HG03575 (cell line): ENCODE results near the gene PKNOX2.

Experiments used
- ATAC-seq: cut with Tn5 transposase; IDR thresholded peaks from one replicate; pipeline ENCODE4 v1.9.1; 2021; ENCODE audit not compliant: unreplicated experiment, insufficient number of reproducible peaks, low FRiP score; ENCODE audit errors: extremely low read depth

The PKNOX2 gene

GRCh38 chr11:125319649-125320048 is 155.1 kb downstream of the PKNOX2 start:
- no peak for ATAC-seq

GRCh38 chr11:125320347-125321076 is 156.0 kb downstream of the PKNOX2 start:
- no peak for ATAC-seq

- no peak for ATAC-seq
Observed at GRCh38 chr11:125322289-125322688, 157.7 kb downstream of the PKNOX2 start.

GRCh38 chr11:125325196-125325595 is 160.6 kb downstream of the PKNOX2 start:
- ATAC-seq, result no peak

GRCh38 chr11:125326126-125326525 is 161.6 kb downstream of the PKNOX2 start:
- no peak for ATAC-seq

- no peak for ATAC-seq
Observed at GRCh38 chr11:125327518-125328224, 163.1 kb downstream of the PKNOX2 start.

- no peak for ATAC-seq
Observed at GRCh38 chr11:125328225-125328580, 163.7 kb downstream of the PKNOX2 start.

- ATAC-seq, result no peak
Observed at GRCh38 chr11:125329786-125330185, 165.2 kb downstream of the PKNOX2 start.

- ATAC-seq, result no peak
Observed at GRCh38 chr11:125330462-125331325, 166.1 kb downstream of the PKNOX2 start.

GRCh38 chr11:125331357-125332035 is 166.9 kb downstream of the PKNOX2 start:
- no peak for ATAC-seq

- no peak for ATAC-seq
Observed at GRCh38 chr11:125332821-125333220, 168.3 kb downstream of the PKNOX2 start.

- no peak for ATAC-seq
Observed at GRCh38 chr11:125333354-125334073, 169.0 kb downstream of the PKNOX2 start.

GRCh38 chr11:125335106-125335505 is 170.6 kb downstream of the PKNOX2 start:
- no peak for ATAC-seq

- ATAC-seq, result no peak
Observed at GRCh38 chr11:125337836-125338834, 173.6 kb downstream of the PKNOX2 start.

GRCh38 chr11:125338886-125339811 is 174.6 kb downstream of the PKNOX2 start:
- no peak for ATAC-seq

- no peak for ATAC-seq
Observed at GRCh38 chr11:125341676-125342075, 177.1 kb downstream of the PKNOX2 start.
